ENCODE results near the gene PCMT1.
A peak's percentile ranks its signal among the peaks of the same experiment; 100 is the strongest.
"Not testable (repeated sequence)": the region's sequence is repeated elsewhere in the genome, so short reads cannot be mapped to it uniquely, and the experiment has no call there.

Gene PCMT1

GRCh38 chr6:149749594-149750135, at the start of gene PCMT1:
Gene PCMT1, plus strand, starts transcription at chr6:149749741. Its CDS starts 161 bp downstream, at chr6:149749902.
- DNase-seq (ENCODE audit: low read depth) = peak; percentile 94

DNA sequence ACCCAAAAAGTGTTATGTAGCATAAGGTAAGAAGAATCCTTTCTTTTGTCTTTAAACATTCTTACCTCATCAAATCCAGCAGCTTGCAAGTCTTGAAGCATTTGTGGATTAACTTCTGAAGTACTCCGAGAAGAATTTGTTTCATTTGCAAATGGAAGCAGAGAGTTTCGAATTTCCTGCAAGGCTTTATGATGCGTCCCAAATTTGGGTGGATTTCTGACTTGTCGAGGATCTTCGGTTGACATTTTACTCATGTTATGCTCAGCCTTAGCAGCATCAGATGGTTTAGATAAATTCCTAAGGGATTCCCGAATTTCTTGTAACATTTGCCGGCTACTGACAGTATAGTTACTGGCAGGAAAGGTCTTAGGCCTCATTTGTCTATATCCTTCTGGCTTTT, 47.8 kb upstream of the PCMT1 start:
- DNase-seq (ENCODE audit: low read depth) = no peak

- no peak for DNase-seq (ENCODE audit: low read depth)
Observed at GRCh38 chr6:149711711-149712110, 37.8 kb upstream of the PCMT1 start.

- no peak for DNase-seq (ENCODE audit: low read depth)
Observed at GRCh38 chr6:149714442-149714841, 35.1 kb upstream of the PCMT1 start.

DNA sequence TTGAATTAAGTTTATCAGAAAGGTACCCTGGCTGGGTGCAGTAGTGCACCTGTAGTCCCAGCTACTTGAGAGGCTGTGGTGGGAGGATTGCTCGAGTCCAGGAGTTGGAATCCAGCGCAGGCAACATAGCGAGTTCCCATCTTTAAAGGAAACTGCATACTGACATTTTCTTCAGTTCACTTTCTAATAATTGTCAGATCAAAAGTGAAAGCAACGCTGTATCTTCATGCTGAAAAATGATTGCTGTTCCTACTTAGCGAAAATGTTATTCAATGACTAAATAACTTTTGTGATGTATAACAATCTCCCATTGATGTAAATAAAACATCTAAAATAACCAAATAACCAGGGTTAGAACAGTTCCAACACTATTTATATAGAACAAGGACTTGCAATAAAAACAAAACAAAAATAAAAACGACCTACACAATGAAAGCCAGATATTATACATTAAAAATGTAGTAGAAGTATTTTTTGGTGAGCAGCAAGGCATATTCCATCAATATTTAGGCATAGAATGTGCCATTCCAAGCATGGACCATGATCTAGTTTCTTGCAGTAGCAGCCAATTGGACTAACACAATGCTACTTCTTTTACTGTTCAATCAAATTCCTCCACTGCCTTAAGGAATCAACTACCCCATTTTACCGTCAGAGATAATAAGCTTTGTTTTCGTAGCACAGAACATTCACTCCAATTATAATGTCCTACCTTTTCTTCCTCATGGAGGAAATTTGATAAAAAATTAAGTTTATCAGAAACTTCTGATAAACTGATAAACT, 33.2 kb upstream of the PCMT1 start:
- no peak for DNase-seq (ENCODE audit: low read depth)

GRCh38 chr6:149717255-149717587, 32.3 kb upstream of the PCMT1 start:
- no peak for DNase-seq (ENCODE audit: low read depth)

DNA sequence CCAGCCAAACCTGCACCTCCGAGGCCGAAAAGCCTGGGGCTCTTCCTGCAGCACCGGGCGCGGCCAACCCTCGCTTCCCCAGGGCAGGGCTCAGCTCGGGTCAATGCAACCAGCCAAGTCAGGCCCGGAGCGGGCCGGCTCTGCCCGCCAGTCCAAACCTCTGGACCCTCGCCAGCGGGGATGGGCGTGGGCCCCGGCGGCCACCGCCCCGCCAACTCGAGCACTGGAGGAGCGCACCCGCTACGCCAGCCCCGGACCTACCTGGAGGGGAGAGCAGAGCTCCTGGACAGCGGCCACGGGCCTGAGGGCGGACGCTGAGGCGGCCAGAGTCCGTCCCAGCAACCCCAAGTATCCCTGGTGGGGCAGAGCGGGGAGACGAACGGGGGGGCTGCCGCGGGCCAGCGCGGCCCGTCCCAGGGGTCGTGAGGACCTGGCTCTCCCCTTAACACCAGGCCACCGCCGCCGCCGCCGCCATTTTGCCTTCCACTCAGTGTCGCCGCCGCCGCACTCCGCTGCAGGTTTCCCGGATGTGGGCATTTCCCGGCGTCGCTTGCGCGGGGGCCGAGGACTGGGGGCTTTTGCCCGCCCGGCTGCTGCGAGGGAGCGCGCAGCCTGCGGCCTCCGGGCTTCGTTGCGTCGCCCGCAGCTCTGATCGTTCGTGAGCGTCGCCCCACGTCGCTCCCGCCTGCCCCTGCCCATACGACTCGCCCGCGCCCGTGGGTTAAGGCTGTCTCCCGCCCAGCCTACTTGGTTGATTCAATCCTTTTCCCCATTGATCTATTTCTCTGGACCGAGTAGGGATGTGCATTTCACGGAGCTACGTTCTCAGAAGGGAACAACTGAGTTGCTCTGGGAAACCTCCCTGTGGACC, 31.7 kb upstream of the PCMT1 start, which contains the start of gene LATS1:
Gene LATS1 (minus strand): TSS at position 514 of the 871 bp plus-strand sequence. CDS start 15,975 bp downstream, outside the sequence.
- peak; percentile 90 for DNase-seq (ENCODE audit: low read depth)

DNA sequence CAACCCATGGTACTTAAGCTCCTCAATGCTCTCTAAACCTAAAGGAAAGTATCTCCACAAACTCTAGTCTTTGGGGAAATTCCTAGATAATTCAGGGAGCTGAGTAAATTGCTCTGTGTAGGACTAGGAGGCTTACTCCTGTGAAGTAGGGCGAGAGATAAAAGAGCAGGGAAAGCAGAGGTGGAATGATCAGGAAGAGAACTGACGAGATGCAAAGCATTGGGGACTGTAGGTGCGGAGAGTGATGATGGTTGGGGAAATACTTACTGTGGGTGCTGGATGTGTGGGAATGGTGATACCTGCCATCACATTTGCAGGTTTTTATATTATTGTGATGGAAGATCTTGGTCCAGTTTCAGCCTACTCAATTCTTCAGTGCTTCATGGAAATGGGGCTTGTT, 30.0 kb upstream of the PCMT1 start:
- no peak for DNase-seq (ENCODE audit: low read depth)

DNA sequence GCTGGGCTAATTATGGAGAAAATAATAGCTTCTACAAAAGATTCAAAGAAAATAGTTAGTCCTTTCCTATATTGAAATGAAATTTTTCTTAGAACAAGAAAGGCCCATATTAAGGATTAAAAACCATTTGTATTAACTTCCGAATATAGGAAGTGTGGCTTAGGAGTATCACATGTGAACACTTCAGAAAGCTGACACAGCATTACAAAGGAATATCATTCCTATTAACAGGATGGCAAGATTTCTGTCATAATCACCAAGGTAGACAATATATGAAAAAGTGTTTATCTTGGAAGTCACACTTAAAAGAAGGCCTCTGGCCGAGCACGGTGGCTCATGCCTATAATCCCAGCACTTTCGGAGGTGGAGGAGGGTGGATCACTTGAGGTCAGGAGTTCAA, 26.3 kb upstream of the PCMT1 start:
- DNase-seq (ENCODE audit: low read depth) = no peak

DNA sequence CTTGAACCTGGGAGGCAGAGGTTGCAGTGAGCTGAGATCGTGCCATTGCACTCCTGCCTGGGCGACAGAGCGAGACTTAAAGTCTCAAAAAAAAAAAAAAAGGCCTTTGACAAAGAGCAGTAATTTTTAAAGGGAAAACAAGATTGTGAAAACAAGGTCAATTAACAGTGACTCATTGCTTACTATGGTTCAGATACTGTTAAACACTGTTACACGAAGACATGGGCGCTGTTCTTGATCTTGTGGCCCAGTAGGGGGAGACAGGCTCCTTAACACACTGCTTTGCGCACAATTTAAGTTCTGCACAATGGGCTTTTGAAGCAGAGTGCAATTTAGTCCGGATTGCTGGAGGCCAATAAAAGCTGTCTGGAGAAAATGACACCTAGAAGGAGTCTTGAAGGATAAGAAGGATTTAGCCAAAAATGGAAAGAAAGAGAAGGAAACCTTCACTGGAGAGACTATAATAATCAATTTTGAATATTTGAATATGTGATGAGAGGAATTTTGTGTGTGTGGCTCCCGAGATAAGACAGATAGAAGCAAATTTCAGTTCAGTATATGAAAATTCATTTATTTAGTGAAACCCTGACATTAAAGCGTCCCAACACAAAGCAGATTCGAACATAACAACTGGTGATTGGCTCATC, 25.6 kb upstream of the PCMT1 start:
- DNase-seq (ENCODE audit: low read depth) = no peak

DNA sequence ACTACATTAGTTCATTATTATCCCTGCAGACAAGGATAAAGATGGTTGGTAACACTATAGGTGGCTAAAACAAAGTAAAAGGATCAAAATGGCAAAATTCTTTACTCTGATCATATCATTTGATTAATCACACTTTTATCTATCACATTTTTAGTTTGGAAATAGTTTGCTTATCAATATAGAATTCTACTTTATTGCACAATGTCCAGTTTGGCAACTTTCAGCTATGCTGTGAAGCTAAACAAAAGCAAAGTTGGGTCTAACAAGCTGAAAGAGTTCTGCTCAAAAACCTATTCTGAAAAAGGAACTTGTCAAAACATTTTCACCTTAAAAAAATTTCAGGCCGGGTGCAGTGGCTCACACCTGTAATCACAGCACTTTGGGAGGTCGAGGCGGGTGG, 23.8 kb upstream of the PCMT1 start:
- DNase-seq (ENCODE audit: low read depth) = no peak

- DNase-seq (ENCODE audit: low read depth) = no peak
Observed at GRCh38 chr6:149727793-149728498, 21.6 kb upstream of the PCMT1 start.

GRCh38 chr6:149728499-149729234, 20.9 kb upstream of the PCMT1 start:
- DNase-seq (ENCODE audit: low read depth) = no peak

DNA sequence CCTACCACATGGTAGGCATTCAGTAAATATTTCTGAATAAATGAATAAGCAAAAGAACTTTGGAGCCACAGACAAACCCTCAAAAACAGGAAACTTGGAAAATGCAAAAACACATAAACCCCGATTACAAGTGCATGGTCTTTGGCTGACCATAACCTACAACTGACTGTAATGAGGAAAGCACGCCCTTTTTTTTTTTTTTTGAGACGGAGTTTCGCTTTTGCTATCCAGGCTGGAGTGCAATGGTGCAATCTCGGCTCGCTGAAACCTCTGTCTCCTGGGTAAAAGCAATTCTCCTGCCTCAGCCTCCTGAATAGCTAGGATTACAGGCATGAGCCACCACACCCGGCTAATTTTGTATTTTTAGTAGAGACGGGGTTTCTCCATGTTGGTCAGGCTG, 19.7 kb upstream of the PCMT1 start:
- DNase-seq (ENCODE audit: low read depth) = no peak

- DNase-seq (ENCODE audit: low read depth) = no peak
Observed at GRCh38 chr6:149733089-149733720, 16.3 kb upstream of the PCMT1 start.

DNA sequence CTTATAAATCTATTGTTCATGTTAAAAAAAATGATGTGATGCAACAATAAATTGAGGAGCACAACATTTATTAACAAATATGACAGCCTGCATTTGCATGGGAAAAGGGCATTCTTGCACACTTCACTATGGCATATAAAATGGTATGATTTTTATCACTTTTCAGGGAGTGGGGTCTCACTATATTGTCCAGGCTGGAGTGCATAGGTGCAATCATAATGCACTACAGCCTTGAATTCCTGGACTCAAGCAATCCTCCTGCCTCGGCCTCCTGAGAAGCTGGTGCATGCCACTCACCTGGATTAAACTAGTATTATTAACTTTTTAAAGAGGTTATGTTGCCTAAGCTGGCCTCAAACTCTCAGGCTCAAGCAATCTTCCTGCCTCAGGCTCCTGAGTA, 14.6 kb upstream of the PCMT1 start:
- DNase-seq (ENCODE audit: low read depth) = no peak

- DNase-seq (ENCODE audit: low read depth) = not testable (repeated sequence)
Observed at GRCh38 chr6:149745252-149745651, 4.3 kb upstream of the PCMT1 start.

- DNase-seq (ENCODE audit: low read depth) = peak; percentile 88
Observed at GRCh38 chr6:149746147-149746946, 3.2 kb upstream of the PCMT1 start, which contains the start of gene NUP43. Gene NUP43, minus strand, starts transcription at chr6:149746529. Its CDS starts 34 bp downstream, at chr6:149746495.

DNA sequence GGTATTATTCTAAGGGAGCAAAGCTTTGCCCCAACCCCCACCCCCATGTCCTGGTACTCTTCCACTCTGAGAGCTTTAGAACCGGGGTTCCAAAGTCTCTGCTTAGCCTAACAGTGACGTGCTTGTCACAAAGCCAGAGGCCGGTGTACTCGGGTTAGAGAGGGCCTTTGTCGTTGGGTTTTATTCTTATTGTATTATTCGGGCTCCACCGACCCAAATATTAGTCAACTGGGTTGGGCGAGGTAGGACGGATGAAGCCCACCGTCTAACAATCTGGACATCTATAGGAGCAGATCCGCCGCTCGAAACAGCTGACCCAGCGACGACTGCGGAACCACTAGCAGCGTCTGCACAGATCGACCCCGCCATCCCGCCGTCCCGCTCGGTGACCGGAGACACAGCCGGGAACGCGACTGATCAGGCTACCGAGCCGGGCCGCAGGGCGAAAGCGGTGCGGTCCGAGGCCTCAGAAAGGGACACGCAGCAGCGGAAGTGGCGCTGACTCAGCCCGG, 403 bp upstream of the PCMT1 start:
- DNase-seq (ENCODE audit: low read depth) = not testable (repeated sequence)

All from activated T-cell treated with anti-CD3 and anti-CD28 coated beads for 48 hours (primary cell).